ENCODE measurements around the gene CR1L. TPM values are rescaled to one million over a fixed set of nuclear protein-coding genes. Genes with fewer than 3 reads are reported as not detected.
"Not testable (repeated sequence)": the region's sequence is repeated elsewhere in the genome, so short reads cannot be mapped to it uniquely, and the experiment has no call there.

The CR1L gene
- total RNA-seq, 1 donor from 2014 or later, result not detected

- H3K27me3 Mint-ChIP-seq (ENCODE audit: low read depth), result peaks cover 9% of the 10 kb centered on the region
Measured at GRCh38 chr1:207619871-207620542, 24.9 kb upstream of the CR1L start.

GRCh38 chr1:207620543-207620893, 24.4 kb upstream of the CR1L start:
- Mint-ChIP-seq H3K9me3 (ENCODE audit: low read depth) (no peaks in the 10 kb centered on the region), H3K36me3 (ENCODE audit: low read depth) (no peaks in the 10 kb centered on the region), H3K4me1 (ENCODE audit: low read depth) (no peaks in the 10 kb centered on the region), H3K27ac (ENCODE audit: unreplicated experiment) (no peak overlapping the region), H3K27me3 (ENCODE audit: low read depth) (peaks cover 9% of the 10 kb centered on the region), H3K4me3 (ENCODE audit: unreplicated experiment) (no peak overlapping the region)
- no peak for DNase-seq (ENCODE audit: low spot score)
- peak; percentile 53 for TF ChIP-seq CTCF (IDR thresholded peaks at IDR 0.05)

More at GRCh38 chr1:207619871-207620542, 24.9 kb upstream of the CR1L start:
- H3K9me3 Mint-ChIP-seq (ENCODE audit: low read depth), result no peaks in the 10 kb centered on the region
- no peak overlapping the region for H3K27ac Mint-ChIP-seq (ENCODE audit: unreplicated experiment)
- DNase-seq (ENCODE audit: low spot score), result no peak
- no peaks in the 10 kb centered on the region for H3K4me1 Mint-ChIP-seq (ENCODE audit: low read depth)
- no peak overlapping the region for H3K4me3 Mint-ChIP-seq (ENCODE audit: unreplicated experiment)
- peak; percentile 79 for TF ChIP-seq CTCF (IDR thresholded peaks at IDR 0.05)
- H3K36me3 Mint-ChIP-seq (ENCODE audit: low read depth), result no peaks in the 10 kb centered on the region

- H3K27ac Mint-ChIP-seq (ENCODE audit: unreplicated experiment); H3K4me3 Mint-ChIP-seq (ENCODE audit: unreplicated experiment); H3K9me3 Mint-ChIP-seq (ENCODE audit: low read depth); H3K36me3 Mint-ChIP-seq (ENCODE audit: low read depth); H3K4me1 Mint-ChIP-seq (ENCODE audit: low read depth); DNase-seq (ENCODE audit: low spot score); H3K27me3 Mint-ChIP-seq (ENCODE audit: low read depth): not testable (repeated sequence)
Measured at GRCh38 chr1:207625504-207626071, 19.3 kb upstream of the CR1L start.

GRCh38 chr1:207626972-207627337, 18.0 kb upstream of the CR1L start:
- no peak for TF ChIP-seq CTCF (IDR thresholded peaks at IDR 0.05)
- no peak for DNase-seq (ENCODE audit: low spot score)
- H3K36me3 Mint-ChIP-seq (ENCODE audit: low read depth), result no peaks in the 10 kb centered on the region
- no peak overlapping the region for H3K4me3 Mint-ChIP-seq (ENCODE audit: unreplicated experiment)
- no peaks in the 10 kb centered on the region for H3K4me1 Mint-ChIP-seq (ENCODE audit: low read depth)
- H3K27ac Mint-ChIP-seq (ENCODE audit: unreplicated experiment), result no peak overlapping the region
- no peaks in the 10 kb centered on the region for H3K9me3 Mint-ChIP-seq (ENCODE audit: low read depth)
- peaks cover 11% of the 10 kb centered on the region for H3K27me3 Mint-ChIP-seq (ENCODE audit: low read depth)

GRCh38 chr1:207627496-207627895, 17.4 kb upstream of the CR1L start:
- Mint-ChIP-seq H3K4me3 (ENCODE audit: unreplicated experiment) (no peak overlapping the region), H3K27me3 (ENCODE audit: low read depth) (peaks cover 11% of the 10 kb centered on the region), H3K36me3 (ENCODE audit: low read depth) (no peaks in the 10 kb centered on the region), H3K9me3 (ENCODE audit: low read depth) (no peaks in the 10 kb centered on the region), H3K4me1 (ENCODE audit: low read depth) (no peaks in the 10 kb centered on the region), H3K27ac (ENCODE audit: unreplicated experiment) (no peak overlapping the region)
- TF ChIP-seq CTCF (IDR thresholded peaks at IDR 0.05), result no peak
- DNase-seq (ENCODE audit: low spot score), result no peak

GRCh38 chr1:207628776-207629175, 16.2 kb upstream of the CR1L start:
- no peak overlapping the region for H3K4me3 Mint-ChIP-seq (ENCODE audit: unreplicated experiment)
- H3K4me1 Mint-ChIP-seq (ENCODE audit: low read depth), result no peaks in the 10 kb centered on the region
- H3K27me3 Mint-ChIP-seq (ENCODE audit: low read depth), result peaks cover 18% of the 10 kb centered on the region
- H3K9me3 Mint-ChIP-seq (ENCODE audit: low read depth), result no peaks in the 10 kb centered on the region
- no peaks in the 10 kb centered on the region for H3K36me3 Mint-ChIP-seq (ENCODE audit: low read depth)
- H3K27ac Mint-ChIP-seq (ENCODE audit: unreplicated experiment), result no peak overlapping the region
- no peak for DNase-seq (ENCODE audit: low spot score)
- TF ChIP-seq CTCF (IDR thresholded peaks at IDR 0.05), result no peak

Data from chondrocyte (in vitro differentiated cells).